SIG-M5 (cell line): ENCODE measurements around the gene E2F3.
"Not testable (repeated sequence)": the region's sequence is repeated elsewhere in the genome, so short reads cannot be mapped to it uniquely, and the experiment has no call there.

Experiments
- DNase-seq: peaks from one replicate; lab custom pipeline; 2025; lab: John Stamatoyannopoulos, UW

The E2F3 gene

GRCh38 chr6:20433929-20434328 lies 32.2 kb downstream of the E2F3 start:
- DNase-seq: no peak

DNA sequence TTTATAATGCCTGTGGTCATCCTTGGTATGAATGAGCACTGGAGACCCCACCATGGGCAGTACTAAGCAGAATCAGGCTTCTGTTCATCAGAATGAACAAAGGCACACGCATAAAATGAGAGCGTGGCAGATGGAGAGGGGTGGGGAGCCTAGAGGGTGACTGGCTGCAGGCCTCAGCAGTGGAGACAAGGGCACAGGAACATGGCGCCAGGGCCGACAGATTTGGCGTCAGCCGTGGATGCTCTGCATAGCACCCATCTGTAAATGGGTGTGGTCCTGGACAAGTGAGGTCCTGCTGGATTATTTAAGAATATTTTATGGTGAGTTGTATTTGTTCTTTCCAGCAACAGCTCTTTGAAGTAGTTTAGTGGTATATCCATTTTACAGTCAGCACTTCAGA lies 33.1 kb downstream of the E2F3 start:
- DNase-seq: no peak

GRCh38 chr6:20436719-20437118 lies 35.0 kb downstream of the E2F3 start:
- no peak for DNase-seq

DNA sequence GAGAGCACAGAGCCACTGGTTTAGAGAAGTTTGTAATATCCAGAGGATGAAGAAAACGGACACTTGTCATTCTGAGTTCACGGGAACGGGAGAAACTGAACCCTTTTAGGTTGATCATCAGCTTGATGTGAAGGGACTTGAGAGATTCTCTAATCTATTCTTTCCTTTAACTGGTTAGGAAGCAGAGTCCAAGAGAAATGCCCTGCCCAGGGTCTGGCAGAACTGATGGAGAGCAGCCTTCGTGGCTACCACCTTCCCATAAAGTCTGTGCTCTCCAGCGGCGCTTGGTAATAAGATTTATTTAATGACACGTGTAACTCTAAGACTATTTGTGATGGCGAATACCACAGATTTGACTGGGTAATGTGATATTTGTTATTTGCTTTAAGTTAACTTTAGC lies 36.0 kb downstream of the E2F3 start:
- no peak for DNase-seq

- no peak for DNase-seq
These were observed 36.9 kb downstream of the E2F3 start for GRCh38 chr6:20438462-20439070.

DNA sequence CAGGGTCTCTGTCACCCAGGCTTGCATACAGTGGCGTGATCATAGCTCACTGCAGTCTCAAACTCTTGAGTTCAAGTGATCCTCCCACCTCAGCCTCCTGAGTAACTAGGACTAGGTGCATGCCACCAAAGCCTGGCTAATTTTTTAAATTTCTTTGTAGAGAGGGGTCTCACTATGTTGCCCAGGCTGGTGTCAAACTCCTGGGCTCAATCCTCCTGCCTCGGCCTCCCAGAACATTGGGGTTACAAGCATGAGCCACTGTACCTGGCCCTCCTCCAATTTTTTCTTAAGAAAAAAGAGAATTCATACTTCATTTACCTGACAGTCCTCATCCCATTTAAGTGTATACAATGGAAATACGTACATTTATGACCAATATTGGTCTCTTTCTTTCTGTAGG lies 37.9 kb downstream of the E2F3 start:
- no peak for DNase-seq

DNA sequence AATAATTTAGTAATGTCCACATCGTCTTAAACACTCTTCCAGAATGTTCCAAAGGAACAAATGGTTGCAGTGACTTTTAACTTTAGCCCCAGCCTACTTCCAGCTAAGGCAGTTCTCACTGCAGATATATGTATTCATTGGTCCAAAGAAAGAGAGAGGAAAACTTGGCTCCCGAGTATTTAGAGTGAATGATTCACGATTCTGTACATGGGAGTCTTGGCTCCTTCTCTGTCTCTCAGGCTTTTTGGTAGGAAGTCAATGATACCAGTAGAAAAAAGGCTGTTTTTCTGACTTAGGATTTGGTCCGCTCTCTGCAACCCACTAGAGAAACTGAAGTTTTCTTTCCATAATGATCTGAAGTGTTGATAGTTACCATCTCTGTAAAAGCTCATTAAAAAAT lies 38.6 kb downstream of the E2F3 start:
- no peak for DNase-seq

- DNase-seq: no peak
These were observed 39.6 kb downstream of the E2F3 start for GRCh38 chr6:20441236-20441635.

DNA sequence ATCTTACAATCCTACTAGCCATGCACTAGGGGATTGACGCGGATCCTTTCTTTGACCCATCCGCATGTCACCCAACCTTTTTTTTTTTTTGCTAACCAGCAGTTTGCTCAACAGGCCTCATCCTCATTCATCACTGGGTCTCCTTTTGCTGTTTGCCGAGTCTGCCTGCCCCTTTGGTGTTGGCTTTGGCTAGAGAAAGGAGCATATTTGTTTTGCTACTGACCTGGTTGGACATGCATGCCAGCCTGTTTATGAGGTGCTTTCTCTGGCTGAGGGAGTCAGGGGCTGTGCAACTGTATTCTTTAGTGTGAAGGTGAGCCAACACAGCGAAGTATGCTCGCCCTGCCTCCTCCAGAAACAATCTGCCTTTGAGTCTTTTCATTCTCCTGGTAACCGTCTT lies 40.2 kb downstream of the E2F3 start:
- no peak for DNase-seq

DNA sequence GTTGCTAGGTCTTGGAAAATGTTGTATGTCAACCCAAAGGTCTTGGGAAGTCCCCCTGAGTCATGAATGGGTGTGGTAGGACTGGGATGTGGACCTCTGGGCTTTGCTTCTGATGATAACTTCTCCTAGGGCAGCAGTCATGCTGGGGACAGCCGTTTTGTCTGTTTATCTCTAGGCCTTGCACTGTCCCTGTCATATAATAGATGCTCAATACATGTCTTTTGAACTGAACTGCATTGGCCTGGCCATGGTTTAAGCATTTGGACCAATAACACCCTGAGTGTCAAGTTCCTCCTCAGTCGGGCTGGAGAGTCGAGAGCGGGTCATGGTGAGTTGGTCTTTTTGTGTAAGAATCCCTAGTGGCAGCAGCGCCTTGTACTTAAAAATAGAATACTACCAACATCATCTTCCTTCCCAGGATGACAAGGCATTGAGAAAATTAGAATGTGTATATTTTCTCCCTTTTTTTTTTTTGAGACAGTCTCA lies 43.1 kb downstream of the E2F3 start:
- DNase-seq: no peak

DNA sequence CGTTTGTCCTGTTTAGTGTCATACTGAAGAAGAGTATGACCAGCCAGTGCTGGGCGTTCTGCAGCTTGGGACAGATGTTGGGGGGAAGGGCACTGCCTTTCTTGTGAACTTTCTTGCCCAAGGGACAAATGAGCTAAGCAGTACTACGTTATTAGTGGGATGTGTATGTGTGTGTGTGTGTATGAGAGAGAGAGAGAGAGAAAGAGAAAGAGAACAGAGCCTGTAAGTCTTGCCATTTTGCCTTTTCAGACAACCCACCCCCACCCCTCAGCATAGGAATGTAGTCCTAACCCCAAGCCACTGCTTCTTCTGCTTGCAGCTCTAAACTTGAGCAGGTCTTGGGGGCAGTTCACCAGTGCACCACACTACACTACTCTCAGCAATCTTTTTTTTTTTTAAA lies 45.5 kb downstream of the E2F3 start:
- DNase-seq: no peak

DNA sequence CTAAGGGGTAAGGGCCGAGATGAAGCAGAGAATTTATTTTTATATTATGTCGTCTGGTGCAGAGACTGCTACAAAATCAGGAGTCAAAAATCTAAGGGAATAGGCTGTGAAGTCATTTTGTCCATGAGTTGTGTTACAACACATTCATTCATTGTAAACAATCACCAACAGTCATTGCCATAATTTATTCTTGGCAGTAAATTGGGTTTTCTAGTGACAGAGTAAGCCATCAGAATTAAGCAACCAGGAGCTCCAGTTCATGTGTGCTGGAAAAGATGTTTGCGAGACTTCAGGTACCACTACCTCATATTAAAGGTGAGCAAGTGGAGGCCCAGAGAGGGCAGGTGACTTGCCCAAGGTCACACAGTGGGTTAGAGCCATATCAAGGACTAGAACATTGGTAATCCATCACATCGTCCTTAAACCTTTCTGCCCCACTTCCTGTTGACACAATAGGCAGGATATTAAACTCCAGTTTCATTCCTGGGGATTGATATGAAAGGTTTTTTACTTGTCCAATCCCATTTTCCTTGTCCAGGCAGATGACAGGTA lies 46.0 kb downstream of the E2F3 start:
- DNase-seq: no peak

DNA sequence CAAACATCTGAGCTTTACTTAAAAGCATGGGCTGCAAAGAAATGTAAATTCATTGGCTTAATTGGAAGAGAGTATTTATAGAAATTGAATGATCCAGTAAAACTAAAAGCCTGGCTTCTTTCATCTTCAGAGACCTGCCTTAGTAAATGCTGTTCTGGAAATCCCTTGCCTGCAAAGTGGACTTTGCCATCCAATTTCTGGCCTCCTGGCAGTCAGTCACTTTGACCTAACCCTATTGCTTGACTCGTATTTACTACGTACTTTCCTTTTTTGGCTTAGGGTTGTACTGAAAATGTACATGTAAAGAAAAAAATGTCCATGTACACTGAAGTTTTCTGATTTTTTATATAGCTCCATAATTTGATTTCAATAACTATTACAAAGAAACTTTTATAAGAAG lies 47.1 kb downstream of the E2F3 start:
- DNase-seq: no peak

DNA sequence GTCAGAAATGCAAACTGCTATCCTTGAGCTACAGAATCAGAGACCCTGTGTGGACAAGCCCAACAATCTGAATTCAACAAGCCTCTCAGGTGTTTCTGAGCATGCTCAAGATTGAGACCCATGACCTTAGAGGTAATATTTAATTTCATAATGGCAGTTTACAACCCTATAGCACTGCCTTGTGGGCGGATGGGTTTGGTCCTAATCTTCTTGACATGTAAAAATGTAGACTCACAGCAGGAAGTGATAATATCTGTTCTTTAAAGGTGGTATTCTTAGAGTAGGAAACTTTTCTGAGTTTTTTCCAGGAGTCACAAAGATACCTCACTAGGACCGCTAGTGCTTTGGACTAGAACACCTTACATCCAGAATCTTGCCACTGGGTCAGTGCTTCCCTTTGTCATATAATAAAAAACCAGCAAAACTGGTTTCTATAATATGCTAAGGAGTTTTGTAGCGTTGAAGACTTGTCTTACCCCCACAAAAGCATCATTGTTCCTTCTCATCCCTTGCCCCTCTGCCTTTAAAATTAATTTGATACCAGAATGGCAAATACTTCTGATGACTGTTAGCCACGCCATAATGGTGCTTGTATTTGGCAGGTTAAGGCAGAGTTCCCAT lies 52.6 kb downstream of the E2F3 start:
- DNase-seq: no peak

DNA sequence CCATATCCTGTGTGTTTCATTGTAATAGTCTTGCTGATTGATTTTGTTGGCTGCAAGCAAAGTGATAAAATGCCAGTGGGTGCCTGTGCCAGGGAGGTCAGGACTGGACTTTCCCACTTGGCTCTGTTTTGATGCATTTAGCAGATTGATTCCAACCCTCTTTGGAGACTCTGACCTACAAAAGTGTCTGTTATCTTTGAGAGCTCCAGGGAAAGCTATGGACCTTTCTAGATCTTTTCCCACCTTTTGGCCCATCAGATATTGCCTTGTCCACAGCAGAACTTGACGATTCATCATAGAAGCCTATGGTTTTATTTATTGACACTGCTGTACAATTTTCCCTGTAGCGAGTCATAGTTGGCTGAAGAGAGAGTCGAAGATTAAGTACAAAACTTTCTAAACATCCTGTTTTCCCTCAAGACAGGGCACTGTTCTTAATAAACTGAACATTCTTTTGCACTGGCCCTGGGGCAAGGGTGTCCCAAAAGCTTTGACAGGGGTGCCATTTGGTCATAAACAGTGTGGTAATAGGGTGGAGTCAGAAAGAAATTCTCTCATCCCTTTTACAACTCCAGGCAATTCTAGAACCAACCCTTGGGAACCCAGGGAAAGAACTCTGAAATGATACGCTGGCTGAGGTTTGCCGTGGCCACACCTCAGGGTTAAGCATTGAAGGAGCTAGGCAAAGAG lies 53.7 kb downstream of the E2F3 start:
- no peak for DNase-seq

- no peak for DNase-seq
These were observed 56.6 kb downstream of the E2F3 start for GRCh38 chr6:20458027-20458894.

DNA sequence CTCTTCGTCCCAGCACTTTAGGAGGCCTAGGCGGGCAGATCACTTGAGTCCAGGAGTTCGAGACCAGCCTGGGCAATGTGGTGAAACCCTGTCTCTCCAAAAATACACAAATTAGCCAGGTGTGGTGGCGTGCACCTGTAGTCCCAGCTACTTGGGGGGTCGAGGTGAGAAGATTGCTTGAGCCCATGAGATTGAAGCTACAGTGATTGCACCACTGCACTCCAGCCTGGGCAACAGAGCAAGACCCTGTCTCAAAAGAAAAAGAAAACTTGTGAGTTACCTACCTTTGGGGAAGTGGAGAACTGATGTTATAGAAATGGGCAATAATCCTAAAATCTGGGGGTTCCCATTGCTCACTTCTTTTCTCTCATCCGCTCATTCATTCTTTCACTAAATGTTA lies 58.0 kb downstream of the E2F3 start:
- DNase-seq: no peak

GRCh38 chr6:20461576-20461975 lies 59.9 kb downstream of the E2F3 start:
- no peak for DNase-seq

DNA sequence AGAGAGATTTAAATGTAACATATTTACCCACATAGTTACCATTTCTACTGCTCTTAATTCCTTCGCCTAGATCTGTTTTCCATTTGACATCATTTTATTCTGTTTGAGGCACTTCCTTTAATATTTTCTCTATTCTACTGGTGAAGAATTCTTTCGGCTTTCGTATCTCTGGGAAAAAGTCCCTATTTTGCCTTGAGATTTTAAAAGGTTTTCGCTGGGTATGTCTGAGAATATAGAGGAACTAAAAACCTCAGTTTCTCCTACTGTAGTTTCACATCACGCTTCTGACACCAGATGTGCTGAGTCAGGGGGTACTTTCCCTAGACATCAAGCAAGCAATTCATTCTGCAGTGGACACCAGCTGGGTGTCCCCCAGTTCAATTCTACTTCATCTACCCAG lies 61.7 kb downstream of the E2F3 start:
- DNase-seq: no peak

DNA sequence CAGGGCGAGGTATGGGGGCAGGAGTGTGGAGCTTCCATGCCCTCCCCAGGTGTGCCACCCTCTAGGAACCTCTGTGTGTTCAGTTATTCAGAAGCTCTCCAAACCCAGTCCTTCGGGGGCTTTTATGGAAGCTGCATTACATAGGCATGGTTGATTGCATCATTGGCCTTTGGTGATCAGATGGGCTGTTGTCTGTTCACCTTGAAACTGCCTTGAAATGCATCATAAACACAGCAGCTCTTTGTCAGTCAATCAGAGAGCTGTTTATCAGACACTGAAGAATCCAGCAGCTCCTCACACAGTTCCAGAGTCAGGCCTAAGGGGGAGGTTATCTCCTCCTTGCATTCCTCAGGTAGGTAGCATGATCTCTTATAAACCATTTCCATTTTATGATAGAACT lies 62.4 kb downstream of the E2F3 start:
- DNase-seq: no peak

DNA sequence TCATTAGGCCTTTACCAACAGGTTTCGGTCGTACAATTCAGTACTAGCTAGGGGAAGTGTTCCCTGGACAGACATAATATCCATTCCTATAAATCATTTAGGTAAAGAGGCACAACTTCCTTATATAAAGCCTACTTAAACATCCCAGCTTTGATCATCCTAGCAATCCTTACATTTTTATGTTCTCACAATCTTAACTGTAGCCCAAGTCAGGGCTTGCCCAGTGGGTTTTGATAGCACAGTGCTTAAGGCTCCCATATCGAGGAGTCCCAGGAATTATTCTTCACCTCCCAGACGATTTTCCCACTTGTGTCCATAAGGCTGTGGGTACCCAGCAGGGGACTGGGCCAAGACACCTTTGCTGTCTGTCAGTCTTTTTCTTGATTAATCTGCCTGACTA lies 63.2 kb downstream of the E2F3 start:
- no peak for DNase-seq

- not testable (repeated sequence) for DNase-seq
These were observed 63.9 kb downstream of the E2F3 start for GRCh38 chr6:20465616-20466015.
